ENCODE data around the gene ERN2. TPM values are rescaled to one million over a fixed set of nuclear protein-coding genes. Genes with fewer than 3 reads are reported as not detected.
A peak's percentile ranks its signal among the peaks of the same experiment; 100 is the strongest.

The ERN2 gene
- total and polyA plus RNA-seq, 2 of the 13 experiments (the other 11 are each of a cell fraction or from before 2014, with no cell fraction given): 2.2 to 3.5 TPM

DNA sequence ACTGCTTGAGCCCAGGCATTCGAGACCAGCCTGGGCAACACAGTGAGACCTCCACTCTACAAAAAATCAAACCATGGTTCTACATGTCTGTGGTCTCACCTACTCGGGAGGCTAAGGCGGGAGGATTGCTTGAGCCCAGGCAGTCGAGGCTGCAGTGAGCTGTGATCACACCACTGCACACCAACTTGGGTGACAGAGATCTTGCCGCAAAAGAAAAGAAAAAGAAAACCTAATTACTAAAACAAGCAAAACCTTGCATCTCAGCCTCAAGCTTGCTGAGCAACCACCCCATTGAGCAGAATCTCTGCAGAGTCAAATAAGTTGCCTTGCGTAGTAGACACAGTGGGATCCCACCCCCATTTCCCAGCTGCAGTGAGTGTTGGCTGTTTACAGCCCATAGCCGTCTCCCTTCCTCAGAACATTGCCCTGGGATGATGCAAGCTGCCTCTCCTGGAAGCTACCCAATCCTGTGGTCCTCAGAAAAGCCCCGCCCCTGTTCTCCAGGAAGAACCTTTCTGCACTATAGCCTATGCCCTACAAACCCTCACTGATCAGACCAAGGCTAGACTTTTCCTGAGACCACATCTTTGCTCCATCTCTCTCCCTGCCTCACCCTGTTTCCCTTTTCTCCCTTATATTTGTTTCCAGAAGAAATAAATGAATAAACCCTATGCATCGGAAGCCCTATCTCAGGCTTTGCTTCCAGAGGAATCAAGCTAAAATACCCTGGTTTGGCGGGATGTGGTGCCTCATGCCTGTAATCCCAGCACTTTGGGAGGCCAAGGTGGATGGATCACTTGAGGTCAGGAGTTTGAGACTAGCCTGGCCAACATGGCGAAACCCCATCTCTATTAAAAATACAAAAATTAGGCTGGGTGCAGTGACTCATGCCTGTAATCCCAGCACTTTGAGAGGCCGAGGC lies 16.7 kb upstream of the ERN2 start (continued):
- no peak for TF ChIP-seq ZFP41 (CRISPR knock-in tag; IDR thresholded peaks at IDR 0.05; ENCODE audit: borderline replicate concordance)
- no peak for TF ChIP-seq RFX5 (IDR thresholded peaks at IDR 0.05; ENCODE audit: low read depth, low read length)
- no peak for TF ChIP-seq GTF3A (CRISPR knock-in tag; conservative IDR thresholded peaks at IDR 0.05)
- TF ChIP-seq FIP1L1 (IDR thresholded peaks at IDR 0.05; ENCODE audit: borderline replicate concordance, insufficient read depth, low read depth, low read length): no peak
- TF ChIP-seq, protein P1, sequence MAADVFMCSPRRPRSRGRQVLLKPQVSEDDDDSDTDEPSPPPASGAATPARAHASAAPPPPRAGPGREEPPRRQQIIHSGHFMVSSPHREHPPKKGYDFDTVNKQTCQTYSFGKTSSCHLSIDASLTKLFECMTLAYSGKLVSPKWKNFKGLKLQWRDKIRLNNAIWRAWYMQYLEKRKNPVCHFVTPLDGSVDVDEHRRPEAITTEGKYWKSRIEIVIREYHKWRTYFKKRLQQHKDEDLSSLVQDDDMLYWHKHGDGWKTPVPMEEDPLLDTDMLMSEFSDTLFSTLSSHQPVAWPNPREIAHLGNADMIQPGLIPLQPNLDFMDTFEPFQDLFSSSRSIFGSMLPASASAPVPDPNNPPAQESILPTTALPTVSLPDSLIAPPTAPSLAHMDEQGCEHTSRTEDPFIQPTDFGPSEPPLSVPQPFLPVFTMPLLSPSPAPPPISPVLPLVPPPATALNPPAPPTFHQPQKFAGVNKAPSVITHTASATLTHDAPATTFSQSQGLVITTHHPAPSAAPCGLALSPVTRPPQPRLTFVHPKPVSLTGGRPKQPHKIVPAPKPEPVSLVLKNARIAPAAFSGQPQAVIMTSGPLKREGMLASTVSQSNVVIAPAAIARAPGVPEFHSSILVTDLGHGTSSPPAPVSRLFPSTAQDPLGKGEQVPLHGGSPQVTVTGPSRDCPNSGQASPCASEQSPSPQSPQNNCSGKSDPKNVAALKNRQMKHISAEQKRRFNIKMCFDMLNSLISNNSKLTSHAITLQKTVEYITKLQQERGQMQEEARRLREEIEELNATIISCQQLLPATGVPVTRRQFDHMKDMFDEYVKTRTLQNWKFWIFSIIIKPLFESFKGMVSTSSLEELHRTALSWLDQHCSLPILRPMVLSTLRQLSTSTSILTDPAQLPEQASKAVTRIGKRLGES (CRISPR knock-in tag; IDR thresholded peaks at IDR 0.05; ENCODE audit: borderline replicate concordance): no peak
- no peak for TF ChIP-seq GFI1 (CRISPR knock-in tag; IDR thresholded peaks at IDR 0.05; ENCODE audit: borderline replicate concordance)
- peak; percentile 62; the same call in 1 of the 2 replicates for TF ChIP-seq GABPB1 (CRISPR knock-in tag; IDR thresholded peaks at IDR 0.05)
- TF ChIP-seq RFXANK (CRISPR knock-in tag; IDR thresholded peaks at IDR 0.05): no peak
- TF ChIP-seq HMGA1 (CRISPR knock-in tag; conservative IDR thresholded peaks at IDR 0.05): no peak
- no peak for TF ChIP-seq ZNF878 (CRISPR knock-in tag; IDR thresholded peaks at IDR 0.05)
- no peak for TF ChIP-seq MIER3 (CRISPR knock-in tag; IDR thresholded peaks at IDR 0.05; ENCODE audit: borderline replicate concordance)
- TF ChIP-seq, protein P2, sequence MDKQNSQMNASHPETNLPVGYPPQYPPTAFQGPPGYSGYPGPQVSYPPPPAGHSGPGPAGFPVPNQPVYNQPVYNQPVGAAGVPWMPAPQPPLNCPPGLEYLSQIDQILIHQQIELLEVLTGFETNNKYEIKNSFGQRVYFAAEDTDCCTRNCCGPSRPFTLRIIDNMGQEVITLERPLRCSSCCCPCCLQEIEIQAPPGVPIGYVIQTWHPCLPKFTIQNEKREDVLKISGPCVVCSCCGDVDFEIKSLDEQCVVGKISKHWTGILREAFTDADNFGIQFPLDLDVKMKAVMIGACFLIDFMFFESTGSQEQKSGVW (CRISPR knock-in tag; IDR thresholded peaks at IDR 0.05; ENCODE audit: borderline replicate concordance): no peak
- TF ChIP-seq HNF4G (IDR thresholded peaks at IDR 0.05; ENCODE audit: borderline replicate concordance, low read depth, low read length): peak; percentile 16; the same call in 1 of the 2 replicates
- TF ChIP-seq HNF4G (CRISPR knock-in tag; IDR thresholded peaks at IDR 0.05; ENCODE audit: borderline replicate concordance, low read depth): no peak
- no peak for TF ChIP-seq TAF15 (IDR thresholded peaks at IDR 0.05; ENCODE audit: low read depth, low read length, poor library complexity, severe bottlenecking)
- no peak for TF ChIP-seq KLF11 (CRISPR knock-in tag; IDR thresholded peaks at IDR 0.05)
- no peak for TF ChIP-seq ZNF775 (CRISPR knock-in tag; IDR thresholded peaks at IDR 0.05; ENCODE audit: borderline replicate concordance)
- no peak for TF ChIP-seq MYNN (CRISPR knock-in tag; IDR thresholded peaks at IDR 0.05; ENCODE audit: low read depth)
- TF ChIP-seq SNRNP70 (IDR thresholded peaks at IDR 0.05; ENCODE audit: low read depth, low read length): no peak
- peak; percentile 53 for TF ChIP-seq FOXO1 (CRISPR knock-in tag; IDR thresholded peaks at IDR 0.05)
- TF ChIP-seq, protein P3, sequence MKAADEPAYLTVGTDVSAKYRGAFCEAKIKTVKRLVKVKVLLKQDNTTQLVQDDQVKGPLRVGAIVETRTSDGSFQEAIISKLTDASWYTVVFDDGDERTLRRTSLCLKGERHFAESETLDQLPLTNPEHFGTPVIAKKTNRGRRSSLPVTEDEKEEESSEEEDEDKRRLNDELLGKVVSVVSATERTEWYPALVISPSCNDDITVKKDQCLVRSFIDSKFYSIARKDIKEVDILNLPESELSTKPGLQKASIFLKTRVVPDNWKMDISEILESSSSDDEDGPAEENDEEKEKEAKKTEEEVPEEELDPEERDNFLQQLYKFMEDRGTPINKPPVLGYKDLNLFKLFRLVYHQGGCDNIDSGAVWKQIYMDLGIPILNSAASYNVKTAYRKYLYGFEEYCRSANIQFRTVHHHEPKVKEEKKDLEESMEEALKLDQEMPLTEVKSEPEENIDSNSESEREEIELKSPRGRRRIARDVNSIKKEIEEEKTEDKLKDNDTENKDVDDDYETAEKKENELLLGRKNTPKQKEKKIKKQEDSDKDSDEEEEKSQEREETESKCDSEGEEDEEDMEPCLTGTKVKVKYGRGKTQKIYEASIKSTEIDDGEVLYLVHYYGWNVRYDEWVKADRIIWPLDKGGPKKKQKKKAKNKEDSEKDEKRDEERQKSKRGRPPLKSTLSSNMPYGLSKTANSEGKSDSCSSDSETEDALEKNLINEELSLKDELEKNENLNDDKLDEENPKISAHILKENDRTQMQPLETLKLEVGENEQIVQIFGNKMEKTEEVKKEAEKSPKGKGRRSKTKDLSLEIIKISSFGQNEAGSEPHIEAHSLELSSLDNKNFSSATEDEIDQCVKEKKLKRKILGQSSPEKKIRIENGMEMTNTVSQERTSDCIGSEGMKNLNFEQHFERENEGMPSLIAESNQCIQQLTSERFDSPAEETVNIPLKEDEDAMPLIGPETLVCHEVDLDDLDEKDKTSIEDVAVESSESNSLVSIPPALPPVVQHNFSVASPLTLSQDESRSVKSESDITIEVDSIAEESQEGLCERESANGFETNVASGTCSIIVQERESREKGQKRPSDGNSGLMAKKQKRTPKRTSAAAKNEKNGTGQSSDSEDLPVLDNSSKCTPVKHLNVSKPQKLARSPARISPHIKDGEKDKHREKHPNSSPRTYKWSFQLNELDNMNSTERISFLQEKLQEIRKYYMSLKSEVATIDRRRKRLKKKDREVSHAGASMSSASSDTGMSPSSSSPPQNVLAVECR (CRISPR knock-in tag; IDR thresholded peaks at IDR 0.05; ENCODE audit: borderline replicate concordance): peak; percentile 60; the same call in 1 of the 2 replicates

All from HepG2 (cell line).